K562 (cell line): ENCODE data around the gene NLGN2. TPM values are rescaled to one million over a fixed set of nuclear protein-coding genes. Genes with fewer than 3 reads are reported as not detected.
A peak's percentile ranks its signal among the peaks of the same experiment; 100 is the strongest.

Source experiments
- ATAC-seq: fragments of 200-7000 bp; cut with Tn5 transposase; 3 replicates; pipeline ENCODE4 v1.9.1; 2020; ENCODE audit warnings: moderate library complexity
- BruUV-seq: library from RNA; stranded (reverse); fragments of 400-500 nt; replicated peaks from 2 replicates; lab custom pipeline; 2021; lab: Mats Ljungman, UMichigan
- CTCF ChIA-PET: fragments of 300-600 bp; formaldehyde crosslinking; extraction: SDS; loops from one replicate; lab custom pipeline; 2021; ENCODE audit warnings: low intra/inter-chr PET ratio; lab: Yijun Ruan, JAX
- POLR2A ChIA-PET: fragments of 300-600, 350-650 bp; sonication (Branson Sonifier 250); formaldehyde crosslinking; extraction: SDS; loops from one replicate; lab custom pipeline; 2021; ENCODE audit warnings: antibody characterized with exemption, inconsistent platforms; lab: Yijun Ruan, JAX
- DNase-seq, 4 experiments: peaks; one replicate each; pipeline versions ENCODE4 v3.0.0 to v3.0.0-alpha.2; 2011 to 2018; ENCODE audit warnings: low spot score in 3 of 4, mixed read lengths in 3 of 4; ENCODE audit errors: extremely low read depth in 1 of 4
- FAIRE-seq: peaks from 2 replicates; lab custom pipeline; 2011; peaks lifted over from hg19 to GRCh38; lab: Jason Lieb, UNC
- H2AFZ ChIP-seq: 2 replicates; pipeline ENCODE4 v1.6.0; 2011; ENCODE audit warnings: low read depth, low read length, control low read depth, inconsistent platforms
- H3K27ac ChIP-seq: fragments of 200-600 bp; 3 replicates; pipeline ENCODE4 v1.8.0; 2011; ENCODE audit warnings: low read depth, mild to moderate bottlenecking, control low read depth, inconsistent platforms, low read length, moderate library complexity, mixed read lengths; ENCODE audit errors: extremely low read depth
- H3K27me3 ChIP-seq, 2 experiments: fragments of 300-600 bp in 1 of 2; 2 replicates in 1 of 2; 3 replicates in 1 of 2; pipeline versions ENCODE4 v1.6.0 to v1.8.0; 2011; ENCODE audit warnings: inconsistent platforms in 2 of 2, low read length in 2 of 2, mild to moderate bottlenecking in 1 of 2, mixed read lengths in 1 of 2, moderate library complexity in 1 of 2; ENCODE audit not compliant: control insufficient read depth in 2 of 2, insufficient read depth in 2 of 2
- H3K36me3 ChIP-seq: fragments of 300-600 bp; 3 replicates; pipeline ENCODE4 v1.8.0; 2011; ENCODE audit warnings: mild to moderate bottlenecking, low read length, inconsistent platforms; ENCODE audit not compliant: control insufficient read depth, insufficient read depth
- H3K4me1 ChIP-seq, 2 experiments: fragments of 200-600 bp in 1 of 2; replicated peaks in 1 of 2; 2 replicates in 1 of 2; 3 replicates in 1 of 2; pipeline versions ENCODE4 v1.5.1 to v1.8.0; 2011; ENCODE audit warnings: inconsistent platforms in 2 of 2, low read length in 2 of 2, mild to moderate bottlenecking in 1 of 2, mixed read lengths in 1 of 2, moderate library complexity in 1 of 2; ENCODE audit not compliant: control insufficient read depth in 2 of 2, insufficient read depth in 2 of 2
- H3K4me2 ChIP-seq: 2 replicates; pipeline ENCODE4 v1.6.1; 2011; ENCODE audit warnings: low read length, control low read depth, inconsistent platforms, mixed read lengths; ENCODE audit not compliant: insufficient read depth
- H3K4me3 ChIP-seq: fragments of 200-600 bp; sonication (generic), shearing (Covaris generic); 2 replicates; pipeline ENCODE4 v1.5.1; 2016; ENCODE audit warnings: control low read depth, inconsistent platforms
- H3K79me2 ChIP-seq: fragments of 200-600 bp; 3 replicates; pipeline ENCODE4 v1.8.0; 2011; ENCODE audit warnings: low read length, inconsistent platforms; ENCODE audit not compliant: control insufficient read depth, insufficient read depth
- H3K9ac ChIP-seq, 2 experiments: 2 replicates each; pipeline versions ENCODE4 v1.6.0 to v1.6.1; 2011; ENCODE audit warnings: low read depth in 2 of 2, low read length in 2 of 2, control low read depth in 1 of 2, inconsistent platforms in 1 of 2, mild to moderate bottlenecking in 1 of 2, mixed read lengths in 1 of 2; ENCODE audit not compliant: insufficient read depth in 1 of 2
- H3K9me1 ChIP-seq: one replicate; pipeline ENCODE4 v1.6.0; 2011; ENCODE audit warnings: inconsistent platforms, mild to moderate bottlenecking, low read length, moderate library complexity; ENCODE audit not compliant: control insufficient read depth, insufficient read depth
- H3K9me3 ChIP-seq: replicated peaks from 2 replicates; pipeline ENCODE4 v1.5.1; 2011; ENCODE audit warnings: low read depth, low read length, inconsistent platforms; ENCODE audit not compliant: control insufficient read depth, insufficient read depth
- H4K20me1 ChIP-seq: replicated peaks from 2 replicates; pipeline ENCODE4 v1.6.1; 2011; ENCODE audit warnings: low read length, inconsistent platforms, mixed read lengths; ENCODE audit not compliant: control insufficient read depth, insufficient read depth
- EHMT2 ChIP-seq: fragments of 450-650 bp; IDR thresholded peaks from 2 replicates; pipeline ENCODE4 v1.6.1; 2018; ENCODE audit warnings: antibody characterized with exemption
- MTF1 ChIP-seq: fragments of 250-450 bp; sonication (Bioruptor Pico); IDR thresholded peaks from 2 replicates; pipeline ENCODE4 v1.9.0; 2021; ENCODE audit warnings: moderate library complexity, mild to moderate bottlenecking, inconsistent platforms, borderline replicate concordance
- STAG1 ChIP-seq: sonication (generic); formaldehyde crosslinking; IDR thresholded peaks from 2 replicates; pipeline ENCODE4 v1.5.0; 2020; ENCODE audit warnings: missing genetic modification reagents, borderline replicate concordance
- TCF7L2 ChIP-seq: fragments of 150-350 bp; IDR thresholded peaks from 2 replicates; pipeline ENCODE4 v1.6.1; 2016; ENCODE audit warnings: low read depth, mild to moderate bottlenecking, low read length, moderate library complexity
- ZKSCAN3 ChIP-seq: fragments of 250-450 bp; sonication (Bioruptor Pico); IDR thresholded peaks from 2 replicates; pipeline ENCODE4 v1.4.0; 2020
- ZNF146 ChIP-seq: IDR thresholded peaks from one replicate; pipeline ENCODE4 v1.6.1; 2018; ENCODE audit warnings: missing compliant biosample characterization; ENCODE audit not compliant: unreplicated experiment
- ZNF274 ChIP-seq: IDR thresholded peaks from 2 replicates; pipeline ENCODE4 v1.6.1; 2011; ENCODE audit warnings: low read depth, mild to moderate bottlenecking, low read length, moderate library complexity, borderline replicate concordance
- WGBS: fragments of 100-300 bp; shearing (Covaris generic); methylation state at CpG from one replicate; pipeline ENCODE4 v1.1.6; 2016; ENCODE audit warnings: low coverage, mixed read lengths; ENCODE audit not compliant: insufficient coverage; ENCODE audit errors: missing lambda C conversion rate; 5-methylcytosine and 5-hydroxymethylcytosine counted together
- in situ Hi-C: fragments of 300-500 bp; cut with MboI; formaldehyde crosslinking; loops from 4 replicates; pipeline ENCODE4 v1.15.0; 2018; ENCODE audit warnings: inconsistent platforms, mixed read lengths
- intact Hi-C: fragments of 100-400 bp; cut with micrococcal nuclease; formaldehyde crosslinking; loops from 2 replicates; pipeline ENCODE4 v1.14.2; 2022
- polyA plus RNA-seq, 8 experiments: library from polyadenylated mRNA; depleted of rRNA in 4 of 8; stranded (reverse) in 5 of 8; unstranded in 3 of 8; fragments of >200 nt; fragmentation: Nextera tagmentation in 2 of 8; fragmentation: Illumina TruSeq in 1 of 8; extraction: Ambion mirVana in 2 of 8; extraction: Trizol in 1 of 8; gene quantifications; 2 replicates each; pipeline versions ENCODE4 v1.2.1 to v1.2.3, GENCODE V29; 2011 to 2014; ENCODE audit warnings: inconsistent platforms in 1 of 8, missing spikeins in 1 of 8
- total RNA-seq, 7 experiments: library from RNA; depleted of rRNA in 6 of 7; stranded (reverse); fragments of >200 nt in 6 of 7; fragmentation: Illumina TruSeq in 2 of 7; extraction: Trizol in 2 of 7; gene quantifications; 2 replicates each; pipeline versions ENCODE4 v1.2.1 to v1.2.3, GENCODE V29; 2011 to 2021; ENCODE audit warnings: low replicate concordance in 1 of 7
- TF ChIP-seq, protein P1 (sequence below): sonication (generic); formaldehyde crosslinking; IDR thresholded peaks from 2 replicates; pipeline ENCODE4 v1.8.0; 2022; ENCODE audit warnings: missing genetic modification reagents, mild to moderate bottlenecking, moderate library complexity, borderline replicate concordance
- TF ChIP-seq, protein P2 (sequence below), 2 experiments: fragments of 200-800 bp in 1 of 2; sonication (Bioruptor generic) in 1 of 2; sonication (generic) in 1 of 2; formaldehyde crosslinking in 1 of 2; IDR thresholded peaks in 1 of 2; conservative IDR thresholded peaks in 1 of 2; 2 replicates each; pipeline versions ENCODE4 v1.5.0 to v1.6.1; 2016 to 2020; ENCODE audit warnings: missing compliant biosample characterization in 1 of 2, missing genetic modification characterization in 1 of 2, missing genetic modification reagents in 1 of 2
- TF ChIP-seq, protein P3 (sequence below): sonication (generic); formaldehyde crosslinking; IDR thresholded peaks from 2 replicates; pipeline ENCODE4 v1.9.0; 2022; ENCODE audit warnings: mild to moderate bottlenecking, missing genetic modification reagents

Gene NLGN2
- total and polyA plus RNA-seq, 9 of the 15 experiments (the other 6 are each of a cell fraction or from before 2014, with no cell fraction given), result 0.11 to 7.8 (median 0.77) TPM

DNA sequence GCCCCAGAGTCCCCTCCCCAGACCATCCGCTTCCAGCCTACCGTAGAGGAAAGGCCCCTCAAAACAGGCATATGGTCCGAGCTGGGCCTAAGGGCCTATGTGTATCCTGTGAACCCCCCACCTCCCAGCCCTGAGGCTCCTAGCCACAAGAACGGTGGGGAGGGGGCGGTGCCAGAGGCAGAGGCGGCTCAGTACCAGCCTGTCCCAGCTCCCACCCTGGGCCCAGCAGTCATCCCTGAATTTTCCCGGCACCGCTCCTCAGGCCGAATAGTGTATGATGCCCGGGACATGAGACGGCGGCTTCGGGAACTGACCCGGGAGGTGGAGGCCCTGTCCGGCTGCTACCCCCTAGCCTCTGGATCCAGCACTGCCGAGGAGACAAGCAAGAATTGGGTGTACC lies 13.5 kb downstream of the NLGN2 start:
- Histone ChIP-seq H3K4me1 (peaks cover 0 to 6% of the 10 kb centered on the region in 2 experiments; a peak in 2 of 5 replicates), H3K27me3 (no peaks in the 10 kb centered on the region), H3K9ac (no peak overlapping the region; a peak in 1 of 4 replicates), H2AFZ (no peak overlapping the region), H3K4me2 (no peak overlapping the region), H3K9me3 (no peaks in the 10 kb centered on the region), H3K79me2 (no peaks in the 10 kb centered on the region), H3K36me3 (no peaks in the 10 kb centered on the region), H4K20me1 (no peaks in the 10 kb centered on the region), H3K4me3 (no peak overlapping the region), H3K27ac (no peak overlapping the region), H3K9me1 (no peaks in the 10 kb centered on the region)
- ATAC-seq, result no peak
- ChIA-PET POLR2A (interaction anchor here (0.7 to 0.9 kb wide), 2 partner anchors 9 to 227 kb away, joined by 3 read pairs; no protein-coding TSS in a partner anchor), CTCF (no interaction called here)
- FAIRE-seq, result no peak
- intact Hi-C loops, result no loop called here
- in situ Hi-C loops, result no loop called here
- no TSS peak for BruUV-seq
- no peak for TF ChIP-seq EHMT2
- TF ChIP-seq, protein P1, sequence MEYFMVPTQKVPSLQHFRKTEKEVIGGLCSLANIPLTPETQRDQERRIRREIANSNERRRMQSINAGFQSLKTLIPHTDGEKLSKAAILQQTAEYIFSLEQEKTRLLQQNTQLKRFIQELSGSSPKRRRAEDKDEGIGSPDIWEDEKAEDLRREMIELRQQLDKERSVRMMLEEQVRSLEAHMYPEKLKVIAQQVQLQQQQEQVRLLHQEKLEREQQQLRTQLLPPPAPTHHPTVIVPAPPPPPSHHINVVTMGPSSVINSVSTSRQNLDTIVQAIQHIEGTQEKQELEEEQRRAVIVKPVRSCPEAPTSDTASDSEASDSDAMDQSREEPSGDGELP (CRISPR knock-in tag), result no peak
- no peak for TF ChIP-seq ZNF146 (CRISPR knock-in tag)
- no peak for DNase-seq
- WGBS, result 78% methylated on average over 6 of the region's 16 CpGs

DNA sequence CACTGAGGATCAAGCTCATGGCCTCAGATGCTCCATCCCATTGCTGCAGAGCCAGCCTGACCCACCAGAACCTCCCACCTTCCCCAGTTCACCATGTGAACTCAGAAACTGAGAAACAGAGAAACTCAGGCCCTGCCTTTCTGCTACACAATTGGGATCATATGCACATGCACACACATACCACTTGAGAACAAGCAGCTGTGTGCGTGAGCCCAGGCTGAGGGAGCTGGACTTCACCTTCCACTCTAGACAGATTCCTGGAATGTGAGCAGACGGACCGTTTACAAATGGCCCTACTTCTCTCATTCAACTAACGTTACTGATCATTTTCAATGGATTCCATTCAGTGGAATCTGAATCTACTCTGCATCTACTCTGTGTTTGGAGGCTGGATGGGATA lies 16.0 kb downstream of the NLGN2 start:
- POLR2A ChIA-PET, result interaction anchor here (0.5 to 0.8 kb wide), 2 partner anchors 16 to 402 kb away, joined by 3 to 4 read pairs; partner anchors contain the start of gene NLGN2
- FAIRE-seq, result peak; percentile 44
- TF ChIP-seq, protein P2, sequence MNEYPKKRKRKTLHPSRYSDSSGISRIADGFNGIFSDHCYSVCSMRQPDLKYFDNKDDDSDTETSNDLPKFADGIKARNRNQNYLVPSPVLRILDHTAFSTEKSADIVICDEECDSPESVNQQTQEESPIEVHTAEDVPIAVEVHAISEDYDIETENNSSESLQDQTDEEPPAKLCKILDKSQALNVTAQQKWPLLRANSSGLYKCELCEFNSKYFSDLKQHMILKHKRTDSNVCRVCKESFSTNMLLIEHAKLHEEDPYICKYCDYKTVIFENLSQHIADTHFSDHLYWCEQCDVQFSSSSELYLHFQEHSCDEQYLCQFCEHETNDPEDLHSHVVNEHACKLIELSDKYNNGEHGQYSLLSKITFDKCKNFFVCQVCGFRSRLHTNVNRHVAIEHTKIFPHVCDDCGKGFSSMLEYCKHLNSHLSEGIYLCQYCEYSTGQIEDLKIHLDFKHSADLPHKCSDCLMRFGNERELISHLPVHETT (CRISPR knock-in tag; conservative IDR thresholded peaks at IDR 0.05 in 1 of 2, IDR thresholded peaks at IDR 0.05 in 1 of 2), result no peak
- TF ChIP-seq TCF7L2, result no peak
- no peak for TF ChIP-seq ZNF274
- TF ChIP-seq, protein P3, sequence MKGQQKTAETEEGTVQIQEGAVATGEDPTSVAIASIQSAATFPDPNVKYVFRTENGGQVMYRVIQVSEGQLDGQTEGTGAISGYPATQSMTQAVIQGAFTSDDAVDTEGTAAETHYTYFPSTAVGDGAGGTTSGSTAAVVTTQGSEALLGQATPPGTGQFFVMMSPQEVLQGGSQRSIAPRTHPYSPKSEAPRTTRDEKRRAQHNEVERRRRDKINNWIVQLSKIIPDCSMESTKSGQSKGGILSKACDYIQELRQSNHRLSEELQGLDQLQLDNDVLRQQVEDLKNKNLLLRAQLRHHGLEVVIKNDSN (CRISPR knock-in tag), result no peak
- no peak for TF ChIP-seq STAG1 (CRISPR knock-in tag)
- TF ChIP-seq ZKSCAN3 (CRISPR knock-in tag), result no peak
- TF ChIP-seq MTF1 (CRISPR knock-in tag), result no peak

More for the DNA sequence above, 16.0 kb downstream of the NLGN2 start:
- 34% methylated on average over 4 of the region's 4 CpGs for WGBS
- Histone ChIP-seq H3K36me3 (no peaks in the 10 kb centered on the region), H3K27ac (no peak overlapping the region), H3K4me3 (no peak overlapping the region), H2AFZ (no peak overlapping the region), H3K9me1 (no peaks in the 10 kb centered on the region), H3K9me3 (no peaks in the 10 kb centered on the region), H3K4me2 (no peak overlapping the region), H4K20me1 (no peaks in the 10 kb centered on the region), H3K9ac (no peak overlapping the region; a peak in 1 of 4 replicates), H3K79me2 (no peaks in the 10 kb centered on the region), H3K27me3 (no peaks in the 10 kb centered on the region), H3K4me1 (peaks cover 0 to 18% of the 10 kb centered on the region in 2 experiments; a peak in 2 of 5 replicates)
- DNase-seq (no peak), ATAC-seq (no peak)
- intact Hi-C loops (no loop called here), in situ Hi-C loops (no loop called here)
- BruUV-seq, result no TSS peak
- CTCF ChIA-PET, result no interaction called here
